ENCODE measurements around the gene MICU1.
"Not testable (repeated sequence)": the region's sequence is repeated elsewhere in the genome, so short reads cannot be mapped to it uniquely, and the experiment has no call there.

Gene MICU1

DNA sequence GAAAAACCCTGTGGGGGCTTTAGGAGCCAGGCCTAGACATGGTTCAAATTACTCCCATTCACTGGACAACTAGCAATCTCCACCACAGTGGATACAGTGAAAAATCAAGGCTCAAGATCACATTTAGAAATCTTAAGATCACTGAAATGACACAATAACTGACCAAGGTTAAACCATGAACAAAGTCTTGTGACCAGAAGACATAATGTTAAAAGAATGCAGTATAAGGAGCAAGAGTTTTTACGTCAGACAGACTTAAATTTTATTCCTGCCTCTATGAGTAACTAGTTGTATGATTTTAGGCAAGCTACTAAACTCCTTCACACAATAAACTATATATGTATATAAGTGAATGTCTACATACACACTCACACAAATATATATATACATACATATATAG is 68.5 kb downstream of the MICU1 start:
- no peak for DNase-seq

GRCh38 chr10:72552857-72553256 is 73.0 kb downstream of the MICU1 start:
- no peak for DNase-seq

DNA sequence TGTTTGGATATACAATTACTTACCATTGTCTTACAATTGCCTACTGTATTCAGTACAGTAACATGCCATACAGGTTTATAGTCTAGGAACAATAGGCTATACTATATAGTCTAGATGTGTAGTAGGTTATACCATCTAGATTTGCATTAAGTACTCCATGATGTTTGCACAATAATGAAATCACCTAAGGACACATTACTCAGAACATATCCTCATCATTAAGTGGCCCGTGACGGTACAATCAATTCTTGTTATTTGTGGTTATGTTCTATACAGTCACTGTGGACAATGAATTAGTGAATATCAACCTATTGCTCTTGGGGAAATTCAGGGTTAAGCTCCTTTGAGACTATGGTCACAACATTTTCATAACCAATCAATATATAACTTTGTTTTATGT is 75.6 kb downstream of the MICU1 start:
- no peak for DNase-seq

DNA sequence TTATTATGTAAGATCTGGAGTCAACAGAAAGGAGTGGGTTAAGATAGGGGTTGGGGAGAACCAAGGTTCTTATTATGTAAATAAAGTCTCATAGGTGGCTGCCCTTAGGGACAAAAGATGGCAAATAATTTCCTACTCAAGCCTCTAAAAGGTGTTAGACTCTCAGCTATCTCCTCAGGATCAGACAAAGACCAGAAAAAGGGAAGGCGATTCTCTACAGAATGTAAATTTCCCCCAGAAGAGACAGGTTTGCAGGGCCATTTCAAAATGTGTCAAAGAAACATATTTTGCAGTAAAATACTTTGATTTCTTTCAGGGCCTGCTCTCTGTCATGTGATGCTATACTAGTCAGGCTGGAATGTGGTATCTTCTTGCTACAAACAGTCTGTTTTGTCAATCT is 80.3 kb downstream of the MICU1 start:
- DNase-seq: no peak

GRCh38 chr10:72543855-72544254 is 82.0 kb downstream of the MICU1 start:
- DNase-seq: not testable (repeated sequence)

DNA sequence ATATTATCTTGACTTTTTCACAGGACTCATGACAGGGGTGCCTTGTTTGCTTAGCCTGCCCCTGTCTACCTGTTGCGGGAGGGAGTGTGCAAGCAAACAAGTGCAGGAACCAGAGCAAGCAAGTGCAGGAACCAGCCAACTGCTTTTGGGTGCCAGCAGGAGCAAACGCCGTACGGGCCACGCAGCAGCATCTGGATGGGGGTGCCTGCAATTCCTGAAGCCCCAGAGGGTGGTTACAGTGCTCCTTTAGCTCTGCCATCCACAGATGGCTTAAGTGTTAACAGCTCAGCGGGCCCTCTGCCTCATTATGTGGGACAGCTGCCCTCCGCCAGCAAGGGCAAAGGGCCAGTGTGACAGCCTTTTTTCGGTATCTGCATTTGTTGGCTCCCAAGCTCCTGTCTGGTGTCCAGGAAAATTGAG is 83.5 kb downstream of the MICU1 start:
- DNase-seq: no peak

DNA sequence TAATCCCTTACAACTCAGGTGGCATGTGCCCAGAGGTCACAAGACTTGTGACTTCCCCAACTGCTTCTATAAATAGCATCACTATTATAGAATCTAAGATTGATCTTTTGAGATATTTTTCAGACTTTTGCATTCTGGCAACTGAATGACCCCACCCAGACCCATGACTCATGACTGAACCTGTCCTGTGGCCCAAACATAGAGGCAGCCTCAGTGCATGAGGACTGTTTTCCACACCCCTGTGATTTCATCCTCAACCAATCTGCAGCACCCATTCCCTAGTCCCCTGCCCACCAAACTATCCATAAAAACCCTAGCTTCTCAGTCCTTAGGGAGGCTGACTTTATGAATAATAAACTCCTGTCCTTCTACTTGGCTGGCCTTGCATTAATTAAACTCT is 84.5 kb downstream of the MICU1 start:
- DNase-seq: no peak

- no peak for DNase-seq
Observed at GRCh38 chr10:72540193-72540807, 85.6 kb downstream of the MICU1 start.

- no peak for DNase-seq
Observed at GRCh38 chr10:72539137-72539536, 86.7 kb downstream of the MICU1 start.

GRCh38 chr10:72525689-72526088 is 100.2 kb downstream of the MICU1 start:
- DNase-seq: no peak

GRCh38 chr10:72525277-72525676 is 100.6 kb downstream of the MICU1 start:
- no peak for DNase-seq

DNA sequence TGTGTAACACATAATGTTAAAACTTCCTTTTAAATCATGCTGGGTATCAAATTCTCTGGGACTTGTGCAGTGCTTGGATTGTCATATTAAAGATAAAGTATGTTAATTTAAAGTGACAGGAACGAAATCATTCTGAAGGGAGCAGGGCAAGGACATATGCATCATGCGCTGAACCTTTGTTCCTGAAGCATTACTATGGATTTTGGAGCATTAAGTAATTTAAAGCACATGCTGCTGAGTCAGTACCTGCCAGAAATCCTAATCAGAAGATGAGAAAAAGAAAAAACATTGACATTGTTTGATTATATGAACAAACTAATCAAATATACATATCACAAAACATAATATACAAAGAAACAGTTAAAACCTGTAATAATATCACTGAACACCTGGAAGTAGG is 101.4 kb downstream of the MICU1 start:
- no peak for DNase-seq

- DNase-seq: no peak
Observed at GRCh38 chr10:72523932-72524396, 101.9 kb downstream of the MICU1 start.

DNA sequence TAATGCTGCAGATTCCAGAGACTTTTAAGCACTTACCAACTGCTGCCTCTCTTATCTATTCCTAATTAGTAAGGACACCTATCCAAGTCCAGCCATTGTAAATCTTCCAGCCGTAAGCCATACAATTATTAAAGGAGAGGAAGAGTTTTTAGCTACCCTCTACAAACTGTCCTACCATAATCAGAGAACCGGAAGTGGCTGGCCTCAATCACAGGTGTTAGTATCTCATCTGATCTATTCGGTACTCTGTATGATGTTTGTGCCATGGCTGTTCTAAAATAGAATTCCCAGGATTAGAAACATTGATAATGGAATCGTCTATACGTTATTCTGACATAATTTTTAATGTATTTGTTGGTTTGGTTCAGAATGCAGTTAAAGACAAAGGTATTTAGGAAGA is 102.8 kb downstream of the MICU1 start:
- no peak for DNase-seq

DNA sequence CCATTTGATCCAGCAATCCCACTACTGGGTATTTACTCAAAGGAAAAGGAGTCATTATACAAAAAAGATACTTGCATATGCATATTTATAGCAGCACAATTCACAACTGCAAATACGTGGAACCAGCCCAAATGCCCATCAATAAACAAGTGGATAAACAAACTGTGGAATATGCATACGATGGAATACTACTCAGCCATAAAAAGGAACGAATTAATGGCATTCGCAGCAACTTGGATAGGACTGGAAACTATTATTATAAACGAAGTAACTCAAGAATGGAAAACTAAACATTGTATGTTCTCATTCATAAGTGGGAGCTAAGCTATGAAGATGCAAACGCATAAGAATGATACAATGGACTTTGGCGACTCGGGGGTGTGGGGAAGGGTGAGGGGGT is 108.6 kb downstream of the MICU1 start:
- DNase-seq: no peak

DNA sequence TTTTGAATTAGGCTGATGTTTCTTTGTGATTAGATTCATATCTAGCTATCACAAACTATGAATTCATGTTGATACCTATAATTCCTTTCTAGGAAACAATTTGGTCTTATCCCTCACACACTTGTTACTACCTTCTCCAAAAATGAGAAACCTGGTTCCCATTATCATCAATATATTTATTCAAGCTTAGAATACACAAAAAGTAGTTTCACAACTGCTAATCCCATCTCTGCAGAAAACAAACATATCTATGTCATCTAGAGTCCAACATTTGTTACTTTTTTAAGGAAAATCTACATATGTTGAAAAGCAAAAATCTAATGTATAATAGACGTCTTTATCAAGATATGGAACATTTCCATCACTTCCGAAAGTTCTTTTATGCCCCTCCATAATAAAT is 110.4 kb downstream of the MICU1 start:
- no peak for DNase-seq

- no peak for DNase-seq
Observed at GRCh38 chr10:72513910-72514309, 112.0 kb downstream of the MICU1 start.

DNA sequence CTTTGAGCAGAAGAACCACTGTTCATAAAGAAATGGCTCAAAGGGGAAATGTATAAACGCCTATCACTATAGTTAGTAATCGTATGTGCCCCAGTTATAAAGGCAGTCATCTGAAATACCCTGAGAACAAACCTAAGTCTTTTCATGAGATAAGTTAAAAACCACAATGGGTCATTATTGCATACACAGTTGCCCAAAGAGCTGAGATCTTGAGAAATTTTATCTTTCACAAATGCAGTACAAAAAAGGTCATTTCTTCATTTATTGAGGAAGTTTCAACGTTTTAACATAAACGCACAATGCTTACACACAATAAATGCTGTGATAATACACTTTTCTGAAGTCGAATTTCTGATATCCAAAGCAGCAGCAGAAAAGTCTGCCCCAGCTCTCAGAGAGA is 114.4 kb downstream of the MICU1 start:
- DNase-seq: no peak

GRCh38 chr10:72509941-72510340 is 115.9 kb downstream of the MICU1 start:
- no peak for DNase-seq

DNA sequence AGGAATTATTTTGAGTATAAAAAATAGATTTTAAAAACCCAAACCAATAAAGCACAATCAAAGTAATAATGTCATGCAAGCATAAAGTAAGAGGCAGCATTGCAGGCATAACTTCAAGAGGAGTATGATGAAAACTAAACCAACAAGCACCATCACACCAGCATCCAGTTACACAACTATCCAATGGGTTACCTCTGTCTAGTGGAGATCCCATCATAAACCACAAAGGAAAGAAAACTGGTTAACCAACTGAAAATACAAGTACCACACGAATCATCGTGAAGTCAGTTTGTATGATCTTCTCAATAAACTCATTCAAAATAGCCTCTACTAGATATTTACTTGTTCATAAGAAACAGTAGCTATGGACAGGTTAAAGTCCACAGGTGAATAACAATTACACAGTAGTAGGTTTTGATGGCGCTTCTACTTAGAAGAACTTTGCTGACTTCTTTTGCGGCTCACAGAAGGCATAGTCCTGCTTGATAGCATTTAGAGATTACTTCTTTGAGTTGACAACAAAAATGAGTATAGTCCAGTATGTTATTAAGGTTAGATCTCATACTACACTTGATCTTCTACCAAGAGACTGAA is 116.6 kb downstream of the MICU1 start:
- no peak for DNase-seq

DNA sequence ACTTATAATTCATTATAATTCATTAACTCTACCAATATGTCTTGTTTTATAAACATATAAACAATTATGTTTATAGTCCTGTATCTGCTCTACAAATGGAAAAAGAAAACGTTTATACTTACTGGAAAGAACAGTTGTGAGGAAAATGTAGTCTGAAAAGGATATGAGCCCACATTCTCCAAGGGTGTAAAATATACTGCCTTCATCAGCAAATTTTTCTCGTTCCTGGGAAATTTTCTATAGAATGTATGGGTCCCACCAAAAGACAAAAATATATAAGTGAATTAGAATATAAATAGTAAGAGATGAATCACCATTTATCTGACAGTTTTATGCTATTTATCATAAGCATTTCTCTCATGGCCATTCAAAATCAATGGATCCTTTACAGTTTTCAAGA is 117.8 kb downstream of the MICU1 start:
- DNase-seq: no peak

DNA sequence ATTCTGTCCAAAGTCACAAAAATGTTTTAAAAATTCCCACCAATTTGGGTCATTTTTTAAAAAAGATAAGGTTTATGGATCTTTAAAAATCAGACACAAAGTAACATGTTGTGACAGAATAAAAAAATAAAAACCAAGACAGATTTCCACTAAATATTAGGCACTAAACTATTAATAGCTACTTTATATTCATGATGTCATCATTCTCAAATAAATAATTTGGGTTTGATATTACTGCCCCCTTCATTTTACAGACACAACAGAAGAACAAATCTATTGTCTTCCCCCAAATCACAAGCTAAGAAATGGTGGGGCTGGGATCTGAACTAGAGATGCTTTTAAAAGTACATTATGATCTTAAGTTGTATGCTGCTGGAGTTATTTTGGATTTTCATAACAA is 119.4 kb downstream of the MICU1 start:
- no peak for DNase-seq

DNA sequence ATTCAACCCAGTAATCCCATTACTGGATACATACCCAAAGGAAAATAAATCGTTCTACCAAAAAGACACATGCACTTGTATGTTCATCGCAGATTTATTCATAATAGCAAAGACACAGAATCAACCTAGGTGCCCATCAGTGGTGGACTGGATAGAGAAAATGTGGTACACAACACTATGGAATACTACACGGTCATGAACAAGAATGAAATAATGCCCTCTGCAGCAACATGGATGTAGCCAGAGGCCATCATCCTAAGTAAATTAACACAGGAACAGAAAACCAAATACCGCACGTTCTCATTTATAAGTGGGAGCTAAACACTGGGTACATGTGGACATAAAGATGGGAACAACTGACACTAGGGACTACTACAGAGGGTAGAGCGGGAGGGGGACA is 120.4 kb downstream of the MICU1 start:
- no peak for DNase-seq

GRCh38 chr10:72503694-72504438 is 122.0 kb downstream of the MICU1 start:
- no peak for DNase-seq

Measured in NCI-H2107 (cell line).